ENCODE data around the gene TKTL1.

DNA sequence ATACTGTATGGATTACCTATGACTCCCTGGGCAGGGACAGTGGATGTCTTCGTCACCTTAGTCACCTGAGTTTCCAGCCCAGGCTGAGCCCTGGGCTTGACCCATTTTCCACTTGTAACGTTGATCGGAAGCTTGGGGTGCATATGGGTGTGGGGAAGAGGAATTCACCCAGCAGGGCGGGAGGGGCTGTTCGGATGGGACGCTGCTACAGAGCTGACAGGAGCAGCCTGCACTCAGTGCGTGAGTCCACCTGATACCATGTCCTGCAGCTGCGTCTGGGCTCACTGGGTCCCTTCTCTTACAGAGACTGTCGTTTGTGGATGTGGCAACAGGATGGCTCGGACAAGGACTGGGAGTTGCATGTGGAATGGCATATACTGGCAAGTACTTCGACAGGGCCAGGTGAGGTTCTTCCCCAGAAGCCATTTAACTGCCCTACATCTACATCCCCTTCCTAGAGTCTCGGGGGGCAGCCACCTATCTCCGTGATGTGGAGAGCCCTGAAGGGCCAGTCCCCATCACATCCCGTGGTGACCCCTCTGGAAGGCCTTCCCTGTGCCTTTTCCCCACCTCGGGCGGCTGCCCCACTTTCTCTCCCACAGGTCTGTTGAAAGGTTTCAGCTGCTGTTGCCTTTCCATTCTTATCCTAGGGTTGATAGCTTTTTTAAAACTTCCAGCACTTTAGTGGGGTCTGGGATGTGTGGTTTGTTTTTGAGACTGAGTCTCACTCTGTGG lies 13.6 kb downstream of the TKTL1 start:
- TF ChIP-seq, protein P1, sequence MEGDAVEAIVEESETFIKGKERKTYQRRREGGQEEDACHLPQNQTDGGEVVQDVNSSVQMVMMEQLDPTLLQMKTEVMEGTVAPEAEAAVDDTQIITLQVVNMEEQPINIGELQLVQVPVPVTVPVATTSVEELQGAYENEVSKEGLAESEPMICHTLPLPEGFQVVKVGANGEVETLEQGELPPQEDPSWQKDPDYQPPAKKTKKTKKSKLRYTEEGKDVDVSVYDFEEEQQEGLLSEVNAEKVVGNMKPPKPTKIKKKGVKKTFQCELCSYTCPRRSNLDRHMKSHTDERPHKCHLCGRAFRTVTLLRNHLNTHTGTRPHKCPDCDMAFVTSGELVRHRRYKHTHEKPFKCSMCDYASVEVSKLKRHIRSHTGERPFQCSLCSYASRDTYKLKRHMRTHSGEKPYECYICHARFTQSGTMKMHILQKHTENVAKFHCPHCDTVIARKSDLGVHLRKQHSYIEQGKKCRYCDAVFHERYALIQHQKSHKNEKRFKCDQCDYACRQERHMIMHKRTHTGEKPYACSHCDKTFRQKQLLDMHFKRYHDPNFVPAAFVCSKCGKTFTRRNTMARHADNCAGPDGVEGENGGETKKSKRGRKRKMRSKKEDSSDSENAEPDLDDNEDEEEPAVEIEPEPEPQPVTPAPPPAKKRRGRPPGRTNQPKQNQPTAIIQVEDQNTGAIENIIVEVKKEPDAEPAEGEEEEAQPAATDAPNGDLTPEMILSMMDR (IDR thresholded peaks at IDR 0.05) = no peak
- TF ChIP-seq EP300 (IDR thresholded peaks at IDR 0.05) = no peak
